Endothelial cell (in vitro differentiated cells): ENCODE measurements around the gene MACROD2. TPM values are rescaled to one million over a fixed set of nuclear protein-coding genes. Genes with fewer than 3 reads are reported as not detected.
"Not testable (repeated sequence)": the region's sequence is repeated elsewhere in the genome, so short reads cannot be mapped to it uniquely, and the experiment has no call there.

Experiments
- DNase-seq: peaks from one replicate; pipeline ENCODE4 v3.0.0; 2021; ENCODE audit warnings: low spot score
- H3K27ac Mint-ChIP-seq: one replicate; pipeline ENCODE4 v1.8.0; 2021; ENCODE audit warnings: mixed read lengths, inconsistent platforms; ENCODE audit not compliant: unreplicated experiment
- H3K27me3 Mint-ChIP-seq: one replicate; pipeline ENCODE4 v1.8.0; 2021; ENCODE audit warnings: mild to moderate bottlenecking, moderate library complexity, mixed read lengths, inconsistent platforms; ENCODE audit not compliant: unreplicated experiment
- H3K36me3 Mint-ChIP-seq: one replicate; pipeline ENCODE4 v1.8.0; 2021; ENCODE audit warnings: mild to moderate bottlenecking, low read depth, mixed read lengths, inconsistent platforms; ENCODE audit not compliant: unreplicated experiment
- H3K4me1 Mint-ChIP-seq: one replicate; pipeline ENCODE4 v1.8.0; 2021; ENCODE audit warnings: mild to moderate bottlenecking, mixed read lengths, inconsistent platforms; ENCODE audit not compliant: unreplicated experiment
- H3K4me3 Mint-ChIP-seq: one replicate; pipeline ENCODE4 v1.8.0; 2021; ENCODE audit warnings: mild to moderate bottlenecking, mixed read lengths, inconsistent platforms; ENCODE audit not compliant: unreplicated experiment
- H3K9me3 Mint-ChIP-seq: one replicate; pipeline ENCODE4 v1.8.0; 2021; ENCODE audit warnings: mixed read lengths, inconsistent platforms; ENCODE audit not compliant: unreplicated experiment
- total RNA-seq: library from RNA; stranded (reverse); fragmentation: NEBNext Ultra II Directional; extraction: Animal tissue kit (Norgen Biotek cat#: 25700); gene quantifications from one replicate; pipeline ENCODE4 v1.2.1, GENCODE V29; 2021; ENCODE audit not compliant: unreplicated experiment
- TF ChIP-seq, protein P1 (sequence below): fragments of 200-600 bp; sonication (generic); IDR thresholded peaks from one replicate; pipeline ENCODE4 v1.5.0; 2021; ENCODE audit warnings: antibody characterized with exemption; ENCODE audit not compliant: unreplicated experiment

The MACROD2 gene
- total RNA-seq, 1 donor from 2014 or later = 6.4 TPM

GRCh38 chr20:14210146-14210545, 214.8 kb downstream of the MACROD2 start:
- DNase-seq = no peak
- Mint-ChIP-seq H3K9me3 (no peaks in the 10 kb centered on the region), H3K36me3 (no peaks in the 10 kb centered on the region), H3K4me3 (no peak overlapping the region), H3K27me3 (no peaks in the 10 kb centered on the region), H3K27ac (no peak overlapping the region), H3K4me1 (no peaks in the 10 kb centered on the region)
- TF ChIP-seq, protein P1, sequence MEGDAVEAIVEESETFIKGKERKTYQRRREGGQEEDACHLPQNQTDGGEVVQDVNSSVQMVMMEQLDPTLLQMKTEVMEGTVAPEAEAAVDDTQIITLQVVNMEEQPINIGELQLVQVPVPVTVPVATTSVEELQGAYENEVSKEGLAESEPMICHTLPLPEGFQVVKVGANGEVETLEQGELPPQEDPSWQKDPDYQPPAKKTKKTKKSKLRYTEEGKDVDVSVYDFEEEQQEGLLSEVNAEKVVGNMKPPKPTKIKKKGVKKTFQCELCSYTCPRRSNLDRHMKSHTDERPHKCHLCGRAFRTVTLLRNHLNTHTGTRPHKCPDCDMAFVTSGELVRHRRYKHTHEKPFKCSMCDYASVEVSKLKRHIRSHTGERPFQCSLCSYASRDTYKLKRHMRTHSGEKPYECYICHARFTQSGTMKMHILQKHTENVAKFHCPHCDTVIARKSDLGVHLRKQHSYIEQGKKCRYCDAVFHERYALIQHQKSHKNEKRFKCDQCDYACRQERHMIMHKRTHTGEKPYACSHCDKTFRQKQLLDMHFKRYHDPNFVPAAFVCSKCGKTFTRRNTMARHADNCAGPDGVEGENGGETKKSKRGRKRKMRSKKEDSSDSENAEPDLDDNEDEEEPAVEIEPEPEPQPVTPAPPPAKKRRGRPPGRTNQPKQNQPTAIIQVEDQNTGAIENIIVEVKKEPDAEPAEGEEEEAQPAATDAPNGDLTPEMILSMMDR = no peak

GRCh38 chr20:14214046-14214445, 218.7 kb downstream of the MACROD2 start:
- no peak overlapping the region for H3K27ac Mint-ChIP-seq
- no peaks in the 10 kb centered on the region for H3K9me3 Mint-ChIP-seq

DNA sequence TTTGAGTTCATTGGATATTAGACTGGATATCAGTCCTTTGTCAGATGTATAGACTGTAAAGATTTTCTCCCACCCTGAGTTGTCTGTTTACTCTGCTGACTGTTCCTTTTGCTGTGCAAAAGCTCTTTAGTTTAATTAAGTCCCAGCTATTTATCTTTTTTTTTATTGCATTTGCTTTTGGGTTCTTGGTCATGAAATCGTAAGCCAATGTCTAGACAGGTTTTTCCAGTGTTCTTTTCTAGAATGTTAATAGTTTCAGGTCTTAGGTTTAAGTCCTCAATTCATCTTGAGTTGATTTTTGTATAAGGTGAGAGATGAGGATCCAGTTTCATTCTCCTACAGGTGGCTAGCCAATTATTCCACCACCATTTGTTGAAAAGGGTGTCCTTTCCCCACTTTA, 220.6 kb downstream of the MACROD2 start:
- DNase-seq, H3K27ac Mint-ChIP-seq, H3K9me3 Mint-ChIP-seq, H3K4me3 Mint-ChIP-seq, H3K27me3 Mint-ChIP-seq, H3K4me1 Mint-ChIP-seq, H3K36me3 Mint-ChIP-seq: not testable (repeated sequence)

More at GRCh38 chr20:14214046-14214445, 218.7 kb downstream of the MACROD2 start:
- no peaks in the 10 kb centered on the region for H3K4me1 Mint-ChIP-seq
- H3K36me3 Mint-ChIP-seq = no peaks in the 10 kb centered on the region
- H3K27me3 Mint-ChIP-seq = peaks cover 2% of the 10 kb centered on the region
- no peak overlapping the region for H3K4me3 Mint-ChIP-seq
- TF ChIP-seq, protein P1 = no peak
- DNase-seq = no peak

DNA sequence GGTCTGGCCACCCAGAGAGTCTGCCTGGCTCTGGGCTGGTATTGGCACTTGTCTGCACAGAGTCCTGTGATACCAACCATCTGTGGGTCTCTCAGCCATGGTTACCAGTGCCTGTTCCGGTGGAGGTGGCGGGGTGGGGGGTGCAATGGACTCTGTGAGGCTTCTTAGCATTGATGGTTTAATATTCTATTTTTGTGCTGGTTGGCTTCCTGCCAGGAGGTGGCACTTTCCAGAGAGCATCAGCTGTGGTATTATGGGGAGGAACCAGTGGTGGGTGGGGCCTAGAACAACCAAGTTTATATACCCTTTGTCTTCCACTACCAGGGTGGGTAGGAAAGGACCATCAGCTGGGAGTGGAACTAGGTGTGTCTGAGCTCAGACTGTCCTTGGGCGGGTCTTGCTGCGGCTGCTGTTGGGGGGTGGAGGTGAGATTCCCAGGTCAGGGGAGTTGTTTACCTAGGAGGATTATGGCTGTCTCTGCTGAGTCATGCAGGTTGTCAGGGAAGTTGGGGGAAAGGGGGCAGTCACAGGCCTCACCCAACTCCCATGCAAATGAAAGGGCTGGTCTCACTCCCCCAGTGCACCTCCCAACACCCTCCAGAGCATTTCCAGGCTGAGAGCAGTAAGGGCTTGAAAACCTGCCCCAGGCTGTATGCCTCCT, 224.6 kb downstream of the MACROD2 start:
- DNase-seq = no peak
- Mint-ChIP-seq H3K4me1 (no peaks in the 10 kb centered on the region), H3K9me3 (no peaks in the 10 kb centered on the region), H3K36me3 (no peaks in the 10 kb centered on the region), H3K4me3 (no peak overlapping the region), H3K27ac (no peak overlapping the region), H3K27me3 (peaks cover 2% of the 10 kb centered on the region)
- TF ChIP-seq, protein P1 = no peak

GRCh38 chr20:14220986-14221385, 225.7 kb downstream of the MACROD2 start:
- H3K4me1 Mint-ChIP-seq = no peaks in the 10 kb centered on the region
- TF ChIP-seq, protein P1 = no peak
- peaks cover 2% of the 10 kb centered on the region for H3K27me3 Mint-ChIP-seq
- no peaks in the 10 kb centered on the region for H3K9me3 Mint-ChIP-seq
- no peaks in the 10 kb centered on the region for H3K36me3 Mint-ChIP-seq
- no peak overlapping the region for H3K27ac Mint-ChIP-seq
- H3K4me3 Mint-ChIP-seq = no peak overlapping the region
- DNase-seq = no peak
